Lower leg skin (tissue), 4 donors: ENCODE measurements around the gene PPA2. TPM values are rescaled to one million over a fixed set of nuclear protein-coding genes. Genes with fewer than 3 reads are reported as not detected.

Source experiments
- DNase-seq, 2 donors: peaks; one replicate each; pipeline ENCODE4 v3.0.0-alpha.2; 2019; ENCODE audit warnings: low spot score in 2 of 2
- H3K4me3 ChIP-seq: fragments of 200-600 bp; sonication (generic); 2 replicates; pipeline ENCODE4 v1.5.1; 2017; ENCODE audit warnings: mild to moderate bottlenecking, low read depth; ENCODE audit not compliant: poor library complexity, severe bottlenecking
- CTCF ChIP-seq, 3 donors: fragments of 450-650 bp; IDR thresholded peaks; one replicate each; pipeline ENCODE4 v1.5.1; 2016; ENCODE audit warnings: antibody characterized with exemption in 3 of 3, mild to moderate bottlenecking in 3 of 3, moderate library complexity in 2 of 3
- POLR2A ChIP-seq, 2 donors: fragments of 450-650 bp; IDR thresholded peaks; one replicate each; pipeline ENCODE4 v1.6.1; 2016 to 2017; ENCODE audit warnings: antibody characterized with exemption in 2 of 2, mild to moderate bottlenecking in 1 of 2, moderate library complexity in 1 of 2
- WGBS, 2 donors: methylation state at CpG; one replicate each; pipeline ENCODE4 v1.1.5; 2018; 5-methylcytosine and 5-hydroxymethylcytosine counted together
- intact Hi-C: fragments of 100-400 bp; cut with DNase I; formaldehyde crosslinking; loops from one replicate; pipeline ENCODE4 v1.15.0; 2023; ENCODE audit warnings: low total_unique reads
- total RNA-seq, 4 donors: library from RNA; depleted of rRNA; stranded (reverse); fragments of >200 nt; gene quantifications; one replicate each; pipeline ENCODE4 v1.1.0, GENCODE V29; 2016

PPA2 gene
- total RNA-seq, 4 donors from 2014 or later, result 84.6 to 174 (median 95.3) TPM

DNA sequence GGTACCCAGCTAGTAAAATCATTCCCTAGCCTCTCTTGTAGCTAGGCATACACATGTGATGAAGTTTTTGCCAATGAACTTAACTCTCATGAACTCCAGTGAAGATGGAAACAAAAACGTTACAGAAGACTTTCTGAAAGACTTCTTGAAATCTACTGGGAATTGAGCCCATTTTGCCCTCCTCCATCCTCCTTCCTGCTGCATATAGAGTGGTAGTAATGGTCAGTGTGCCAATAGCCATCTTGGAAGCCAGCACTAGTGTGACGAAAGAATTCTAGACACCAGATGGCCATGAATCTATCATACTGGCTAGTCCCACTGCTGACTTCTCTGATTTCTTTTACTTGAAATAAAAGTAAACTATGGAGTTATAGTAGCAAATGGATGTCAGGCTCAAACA lies 30.9 kb upstream of the PPA2 start:
- no peak overlapping the region for H3K4me3 ChIP-seq
- DNase-seq, result no peak
- TF ChIP-seq POLR2A (IDR thresholded peaks at IDR 0.05) (no peak), CTCF (IDR thresholded peaks at IDR 0.05) (no peak)
- intact Hi-C loops, result no loop called here
- 47 to 49% methylated on average over 2 of the region's 2 CpGs for WGBS, 2 donors

GRCh38 chr4:105503484-105503883 lies 29.6 kb upstream of the PPA2 start:
- intact Hi-C loops, result no loop called here
- no peak for TF ChIP-seq CTCF (IDR thresholded peaks at IDR 0.05)
- no peak for TF ChIP-seq POLR2A (IDR thresholded peaks at IDR 0.05)
- H3K4me3 ChIP-seq, result no peak overlapping the region
- 59 to 71% methylated on average over 2 of the region's 2 CpGs for WGBS, 2 donors
- DNase-seq, result no peak

DNA sequence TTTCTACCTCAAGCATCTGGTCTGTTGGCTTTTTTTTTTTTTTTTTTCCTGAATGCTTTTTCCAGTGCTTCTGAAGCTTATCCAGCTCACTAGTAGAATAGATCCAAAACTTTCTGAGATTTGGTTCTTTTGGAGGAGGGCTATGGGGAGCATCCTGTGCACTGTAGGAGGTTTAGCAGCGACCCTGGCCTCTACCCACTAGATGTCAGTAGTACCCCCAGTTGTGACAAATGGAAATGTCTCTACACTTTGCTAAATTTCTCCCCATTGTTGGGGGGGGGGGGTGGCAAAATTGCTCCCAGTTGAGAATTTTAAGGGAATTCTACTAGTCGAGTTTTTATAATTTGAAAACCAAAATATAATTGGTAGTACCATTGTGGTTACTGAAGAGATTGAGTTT lies 23.0 kb upstream of the PPA2 start:
- intact Hi-C loops, result no loop called here
- DNase-seq, result no peak
- H3K4me3 ChIP-seq, result no peak overlapping the region
- 32 to 34% methylated on average over 2 of the region's 2 CpGs for WGBS, 2 donors
- TF ChIP-seq POLR2A (IDR thresholded peaks at IDR 0.05), result no peak
- TF ChIP-seq CTCF (IDR thresholded peaks at IDR 0.05), result no peak

GRCh38 chr4:105495667-105496066 lies 21.8 kb upstream of the PPA2 start:
- 50 to 58% methylated on average over 3 of the region's 3 CpGs for WGBS, 2 donors
- no peak for DNase-seq
- no peak for TF ChIP-seq CTCF (IDR thresholded peaks at IDR 0.05)
- no peak for TF ChIP-seq POLR2A (IDR thresholded peaks at IDR 0.05)
- H3K4me3 ChIP-seq, result no peak overlapping the region
- intact Hi-C loops, result no loop called here

- no peak for TF ChIP-seq CTCF (IDR thresholded peaks at IDR 0.05)
- TF ChIP-seq POLR2A (IDR thresholded peaks at IDR 0.05), result no peak
- no peak for DNase-seq
- intact Hi-C loops, result no loop called here
Measured at GRCh38 chr4:105490523-105490922, 16.7 kb upstream of the PPA2 start.

DNA sequence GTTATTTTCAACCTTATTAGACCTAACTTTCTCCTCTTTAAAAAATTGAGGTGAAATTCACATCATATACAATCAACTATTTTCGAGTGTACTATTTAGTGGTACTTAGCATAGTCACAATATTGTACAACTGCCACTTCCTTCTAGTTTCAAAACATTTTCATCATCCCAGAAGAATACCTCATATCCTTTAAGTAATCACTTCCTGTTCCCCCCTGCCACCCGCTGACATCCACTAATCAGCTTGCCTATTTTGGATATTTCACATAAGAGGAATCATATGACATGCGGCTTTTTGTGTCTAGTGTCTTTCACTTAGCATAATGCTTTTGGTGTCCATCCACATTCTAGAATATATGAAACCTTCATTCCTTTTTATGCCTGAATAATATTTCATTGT lies 10.0 kb upstream of the PPA2 start:
- intact Hi-C loops, result no loop called here
- no peak for TF ChIP-seq CTCF (IDR thresholded peaks at IDR 0.05)
- TF ChIP-seq POLR2A (IDR thresholded peaks at IDR 0.05), result no peak
- 81 to 88% methylated on average over 3 of the region's 3 CpGs for WGBS, 2 donors
- H3K4me3 ChIP-seq, result no peak overlapping the region
- no peak for DNase-seq

More at GRCh38 chr4:105490523-105490922, 16.7 kb upstream of the PPA2 start:
- WGBS, 2 donors, result 57% methylated on average over 1 of the region's 1 CpG
- H3K4me3 ChIP-seq, result no peak overlapping the region
